ENCODE data around the gene GPD2. TPM values are rescaled to one million over a fixed set of nuclear protein-coding genes. Genes with fewer than 3 reads are reported as not detected.

Gene GPD2
- total RNA-seq, 3 donors from 2014 or later, result 28.8 to 104 (median 79.6) TPM

GRCh38 chr2:156471762-156472161, 35.6 kb downstream of the GPD2 start:
- H3K4me1 ChIP-seq, result peaks cover 0 to 24% of the 10 kb centered on the region in 2 donors

GRCh38 chr2:156472686-156473085, 36.5 kb downstream of the GPD2 start:
- DNase-seq (ENCODE audit: low spot score in 2 of 2), result no peak
- Histone ChIP-seq H3K4me1 (peaks cover 0 to 21% of the 10 kb centered on the region in 2 donors), H3K4me3 (no peak overlapping the region), H3K27me3 (no peaks in the 10 kb centered on the region), H3K27ac (no peak overlapping the region), H3K9me3 (no peaks in the 10 kb centered on the region), H3K36me3 (no peaks in the 10 kb centered on the region)
- TF ChIP-seq POLR2A (IDR thresholded peaks at IDR 0.05) (no peak), POLR2AphosphoS5 (IDR thresholded peaks at IDR 0.05) (no peak), CTCF (IDR thresholded peaks at IDR 0.05) (no peak)
- intact Hi-C loops (cut with DNase I; ENCODE audit: low total_unique reads), result no loop called here

More at GRCh38 chr2:156471762-156472161, 35.6 kb downstream of the GPD2 start:
- intact Hi-C loops (cut with DNase I; ENCODE audit: low total_unique reads), result loop anchor here (2.0 kb wide), 1 partner anchor 43 kb away; no protein-coding TSS in a partner anchor
- H3K27ac ChIP-seq, result peak overlapping the region in 1 of 2 donors; percentile 51
- DNase-seq (ENCODE audit: low spot score in 2 of 2), result no peak
- H3K36me3 ChIP-seq, result no peaks in the 10 kb centered on the region
- H3K4me3 ChIP-seq, result no peak overlapping the region
- TF ChIP-seq POLR2A (IDR thresholded peaks at IDR 0.05) (no peak), POLR2AphosphoS5 (IDR thresholded peaks at IDR 0.05) (no peak), CTCF (IDR thresholded peaks at IDR 0.05) (no peak)
- no peaks in the 10 kb centered on the region for H3K27me3 ChIP-seq
- H3K9me3 ChIP-seq, result no peaks in the 10 kb centered on the region

- Histone ChIP-seq H3K36me3 (no peaks in the 10 kb centered on the region), H3K27me3 (no peaks in the 10 kb centered on the region), H3K4me1 (peaks cover 0 to 19% of the 10 kb centered on the region in 2 donors), H3K9me3 (no peaks in the 10 kb centered on the region), H3K4me3 (no peak overlapping the region), H3K27ac (no peak overlapping the region)
- TF ChIP-seq POLR2AphosphoS5 (IDR thresholded peaks at IDR 0.05) (no peak), CTCF (IDR thresholded peaks at IDR 0.05) (no peak), POLR2A (IDR thresholded peaks at IDR 0.05) (no peak)
- intact Hi-C loops (cut with DNase I; ENCODE audit: low total_unique reads), result no loop called here
- DNase-seq (ENCODE audit: low spot score in 2 of 2), result no peak
Measured at GRCh38 chr2:156473445-156473844, 37.3 kb downstream of the GPD2 start.

GRCh38 chr2:156474401-156474800, 38.2 kb downstream of the GPD2 start:
- Histone ChIP-seq H3K36me3 (no peaks in the 10 kb centered on the region), H3K27me3 (no peaks in the 10 kb centered on the region), H3K27ac (no peak overlapping the region), H3K9me3 (no peaks in the 10 kb centered on the region), H3K4me3 (no peak overlapping the region), H3K4me1 (peaks cover 0 to 19% of the 10 kb centered on the region in 2 donors)
- intact Hi-C loops (cut with DNase I; ENCODE audit: low total_unique reads), result no loop called here
- TF ChIP-seq POLR2AphosphoS5 (IDR thresholded peaks at IDR 0.05), result no peak
- no peak for TF ChIP-seq CTCF (IDR thresholded peaks at IDR 0.05)
- TF ChIP-seq POLR2A (IDR thresholded peaks at IDR 0.05), result no peak
- no peak for DNase-seq (ENCODE audit: low spot score in 2 of 2)

- Histone ChIP-seq H3K36me3 (no peaks in the 10 kb centered on the region), H3K4me3 (no peak overlapping the region), H3K27ac (peak overlapping the region; percentile 78 to 83), H3K27me3 (no peaks in the 10 kb centered on the region), H3K4me1 (peaks cover 0 to 17% of the 10 kb centered on the region in 2 donors), H3K9me3 (no peaks in the 10 kb centered on the region)
- no peak for DNase-seq (ENCODE audit: low spot score in 2 of 2)
- TF ChIP-seq POLR2AphosphoS5 (IDR thresholded peaks at IDR 0.05), result no peak
- TF ChIP-seq POLR2A (IDR thresholded peaks at IDR 0.05), result no peak
- no peak for TF ChIP-seq CTCF (IDR thresholded peaks at IDR 0.05)
- intact Hi-C loops (cut with DNase I; ENCODE audit: low total_unique reads), result no loop called here
Measured at GRCh38 chr2:156476021-156476849, 40.1 kb downstream of the GPD2 start.

All from breast epithelium (tissue), 4 donors.